Epithelial cell of alveolus of lung (primary cell): Measurements from ENCODE around the gene PHF14. TPM values are rescaled to one million over a fixed set of nuclear protein-coding genes. Genes with fewer than 3 reads are reported as not detected.

Experiments used
- total RNA-seq: library from RNA; depleted of rRNA; stranded (reverse); fragments of >200 nt; gene quantifications from 2 replicates; pipeline ENCODE4 v1.2.1, GENCODE V29; 2015

PHF14 gene, protein sequence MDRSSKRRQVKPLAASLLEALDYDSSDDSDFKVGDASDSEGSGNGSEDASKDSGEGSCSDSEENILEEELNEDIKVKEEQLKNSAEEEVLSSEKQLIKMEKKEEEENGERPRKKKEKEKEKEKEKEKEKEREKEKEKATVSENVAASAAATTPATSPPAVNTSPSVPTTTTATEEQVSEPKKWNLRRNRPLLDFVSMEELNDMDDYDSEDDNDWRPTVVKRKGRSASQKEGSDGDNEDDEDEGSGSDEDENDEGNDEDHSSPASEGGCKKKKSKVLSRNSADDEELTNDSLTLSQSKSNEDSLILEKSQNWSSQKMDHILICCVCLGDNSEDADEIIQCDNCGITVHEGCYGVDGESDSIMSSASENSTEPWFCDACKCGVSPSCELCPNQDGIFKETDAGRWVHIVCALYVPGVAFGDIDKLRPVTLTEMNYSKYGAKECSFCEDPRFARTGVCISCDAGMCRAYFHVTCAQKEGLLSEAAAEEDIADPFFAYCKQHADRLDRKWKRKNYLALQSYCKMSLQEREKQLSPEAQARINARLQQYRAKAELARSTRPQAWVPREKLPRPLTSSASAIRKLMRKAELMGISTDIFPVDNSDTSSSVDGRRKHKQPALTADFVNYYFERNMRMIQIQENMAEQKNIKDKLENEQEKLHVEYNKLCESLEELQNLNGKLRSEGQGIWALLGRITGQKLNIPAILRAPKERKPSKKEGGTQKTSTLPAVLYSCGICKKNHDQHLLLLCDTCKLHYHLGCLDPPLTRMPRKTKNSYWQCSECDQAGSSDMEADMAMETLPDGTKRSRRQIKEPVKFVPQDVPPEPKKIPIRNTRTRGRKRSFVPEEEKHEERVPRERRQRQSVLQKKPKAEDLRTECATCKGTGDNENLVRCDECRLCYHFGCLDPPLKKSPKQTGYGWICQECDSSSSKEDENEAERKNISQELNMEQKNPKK
- 18.9 and 21.5 TPM in 2 replicates for total RNA-seq

DNA sequence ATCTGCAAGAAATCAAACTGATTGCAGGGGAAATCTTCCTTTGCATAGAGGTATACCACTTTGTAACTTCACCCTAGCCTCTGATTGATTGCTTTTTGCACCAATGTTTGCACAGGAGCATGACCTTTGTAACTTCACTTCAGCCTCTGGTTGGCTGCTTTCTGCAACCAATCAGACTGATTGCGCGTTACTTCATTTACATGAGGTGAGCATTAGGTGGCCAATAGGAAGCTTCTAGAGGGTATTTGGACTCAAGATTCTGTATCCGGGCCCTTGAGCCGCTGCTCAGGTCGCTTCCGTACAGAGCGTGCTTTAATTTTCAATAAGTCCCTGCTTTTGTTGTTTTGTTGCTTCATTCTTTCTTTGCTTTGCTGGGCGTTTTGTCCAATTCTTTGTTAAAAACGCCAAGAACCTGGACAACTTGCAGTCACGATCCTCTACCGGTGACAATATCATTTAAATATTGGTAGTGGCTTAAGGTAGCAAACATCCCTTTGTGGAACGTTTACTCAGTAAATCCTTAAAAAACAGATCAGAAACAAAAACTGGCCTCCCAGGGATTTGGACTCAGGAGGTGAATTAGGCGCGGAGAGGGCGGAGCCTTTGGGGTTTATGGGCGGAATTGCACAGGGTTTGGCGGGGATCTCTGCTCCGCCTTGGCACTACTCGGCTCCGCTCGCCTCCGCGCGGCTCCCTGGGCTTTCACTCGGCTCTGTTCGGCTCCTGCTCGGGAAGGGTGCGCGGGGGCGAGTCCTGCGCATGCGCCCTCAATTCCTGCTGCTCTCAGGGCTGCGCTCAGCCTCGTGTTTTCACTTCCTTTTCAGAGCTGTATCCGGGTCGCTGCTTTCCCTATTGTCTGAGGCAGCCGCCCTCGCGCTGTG is at the start of gene PHF14:
Gene PHF14 (plus strand): TSS at position 812 of the 881 bp plus-strand sequence. CDS start 452 bp downstream, outside the sequence.

